AG09309 (cell line): ENCODE data around the gene ADCY1.

Experiments used
- DNase-seq: peaks from one replicate; pipeline ENCODE4 v3.0.0-alpha.2; 2010; ENCODE audit warnings: low read depth
- H3K4me3 ChIP-seq: 2 replicates; pipeline ENCODE4 v1.5.1; 2011; ENCODE audit warnings: mild to moderate bottlenecking, low read depth, low read length, moderate library complexity; ENCODE audit not compliant: control insufficient read depth
- TF ChIP-seq, protein P1 (sequence below): IDR thresholded peaks from 2 replicates; pipeline ENCODE4 v1.5.1; 2011; ENCODE audit warnings: mild to moderate bottlenecking, low read depth, low read length, inconsistent platforms; ENCODE audit not compliant: insufficient read depth, control insufficient read depth; ENCODE audit errors: missing control alignments

The ADCY1 gene

GRCh38 chr7:45588466-45588865 is 14.3 kb downstream of the ADCY1 start:
- TF ChIP-seq, protein P1, sequence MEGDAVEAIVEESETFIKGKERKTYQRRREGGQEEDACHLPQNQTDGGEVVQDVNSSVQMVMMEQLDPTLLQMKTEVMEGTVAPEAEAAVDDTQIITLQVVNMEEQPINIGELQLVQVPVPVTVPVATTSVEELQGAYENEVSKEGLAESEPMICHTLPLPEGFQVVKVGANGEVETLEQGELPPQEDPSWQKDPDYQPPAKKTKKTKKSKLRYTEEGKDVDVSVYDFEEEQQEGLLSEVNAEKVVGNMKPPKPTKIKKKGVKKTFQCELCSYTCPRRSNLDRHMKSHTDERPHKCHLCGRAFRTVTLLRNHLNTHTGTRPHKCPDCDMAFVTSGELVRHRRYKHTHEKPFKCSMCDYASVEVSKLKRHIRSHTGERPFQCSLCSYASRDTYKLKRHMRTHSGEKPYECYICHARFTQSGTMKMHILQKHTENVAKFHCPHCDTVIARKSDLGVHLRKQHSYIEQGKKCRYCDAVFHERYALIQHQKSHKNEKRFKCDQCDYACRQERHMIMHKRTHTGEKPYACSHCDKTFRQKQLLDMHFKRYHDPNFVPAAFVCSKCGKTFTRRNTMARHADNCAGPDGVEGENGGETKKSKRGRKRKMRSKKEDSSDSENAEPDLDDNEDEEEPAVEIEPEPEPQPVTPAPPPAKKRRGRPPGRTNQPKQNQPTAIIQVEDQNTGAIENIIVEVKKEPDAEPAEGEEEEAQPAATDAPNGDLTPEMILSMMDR, result no peak
- no peak for DNase-seq
- H3K4me3 ChIP-seq, result no peak overlapping the region

- H3K4me3 ChIP-seq, result no peak overlapping the region
- DNase-seq, result no peak
- TF ChIP-seq, protein P1, result no peak
Observed at GRCh38 chr7:45589061-45589460, 14.9 kb downstream of the ADCY1 start.

- no peak for DNase-seq
- H3K4me3 ChIP-seq, result no peak overlapping the region
- TF ChIP-seq, protein P1, result no peak
Observed at GRCh38 chr7:45589915-45590678, 15.9 kb downstream of the ADCY1 start.

- TF ChIP-seq, protein P1, result no peak
- no peak overlapping the region for H3K4me3 ChIP-seq
- DNase-seq, result no peak
Observed at GRCh38 chr7:45590679-45591057, 16.5 kb downstream of the ADCY1 start.

GRCh38 chr7:45591101-45591906 is 17.1 kb downstream of the ADCY1 start:
- DNase-seq, result no peak
- no peak overlapping the region for H3K4me3 ChIP-seq
- TF ChIP-seq, protein P1, result no peak

GRCh38 chr7:45592230-45592991 is 18.2 kb downstream of the ADCY1 start:
- DNase-seq, result no peak
- TF ChIP-seq, protein P1, result no peak
- H3K4me3 ChIP-seq, result no peak overlapping the region
